ENCODE data around the gene GGA1. TPM values are rescaled to one million over a fixed set of nuclear protein-coding genes. Genes with fewer than 3 reads are reported as not detected.

Gene GGA1
- polyA plus RNA-seq, 1 experiment = 26.1 TPM

GRCh38 chr22:37617431-37617830 lies 8.8 kb downstream of the GGA1 start:
- ChIA-PET CTCF (interaction anchor here (0.6 to 3.2 kb wide), 3 partner anchors 8 to 499 kb away, joined by 3 to 20 read pairs (median 4); partner anchors contain the start of gene GGA1), POLR2A (interaction anchor here (0.9 kb wide), 1 partner anchor 41 kb away, joined by 5 read pairs; the partner anchor contains the start of gene PDXP)
- no peak for DNase-seq (ENCODE audit: low read depth, low spot score)

GRCh38 chr22:37618072-37618656 lies 9.5 kb downstream of the GGA1 start:
- Histone ChIP-seq H3K9me3 (ENCODE audit: control insufficient read depth, insufficient read depth, low read length) (no peaks in the 10 kb centered on the region; the same call in 1 of the 2 replicates), H3K27ac (ENCODE audit: low read depth, low read length) (no peak overlapping the region), H3K27me3 (ENCODE audit: control insufficient read depth, insufficient read depth, low read length) (no peaks in the 10 kb centered on the region), H3K4me3 (ENCODE audit: low read depth, low read length) (no peak overlapping the region)
- no peak for TF ChIP-seq CTCF (IDR thresholded peaks at IDR 0.05; ENCODE audit: low read depth, low read length)
- CTCF ChIA-PET = interaction anchor here (0.7 to 3.2 kb wide), 3 partner anchors 7 to 25 kb away, joined by 3 to 20 read pairs (median 4); partner anchors contain the start of gene GGA1
- POLR2A ChIA-PET = interaction anchor here (0.7 to 0.9 kb wide), 2 partner anchors 15 to 40 kb away, joined by 3 to 5 read pairs; partner anchors contain the start of gene PDXP
- DNase-seq (ENCODE audit: low read depth, low spot score) = no peak

More at GRCh38 chr22:37617431-37617830, 8.8 kb downstream of the GGA1 start:
- Histone ChIP-seq H3K27ac (ENCODE audit: low read depth, low read length) (no peak overlapping the region), H3K4me3 (ENCODE audit: low read depth, low read length) (no peak overlapping the region), H3K27me3 (ENCODE audit: control insufficient read depth, insufficient read depth, low read length) (no peaks in the 10 kb centered on the region), H3K9me3 (ENCODE audit: control insufficient read depth, insufficient read depth, low read length) (no peaks in the 10 kb centered on the region)
- no peak for TF ChIP-seq CTCF (IDR thresholded peaks at IDR 0.05; ENCODE audit: low read depth, low read length)

- Histone ChIP-seq H3K27ac (ENCODE audit: low read depth, low read length) (no peak overlapping the region), H3K9me3 (ENCODE audit: control insufficient read depth, insufficient read depth, low read length) (no peaks in the 10 kb centered on the region; the same call in 1 of the 2 replicates), H3K27me3 (ENCODE audit: control insufficient read depth, insufficient read depth, low read length) (no peaks in the 10 kb centered on the region), H3K4me3 (ENCODE audit: low read depth, low read length) (no peak overlapping the region)
- DNase-seq (ENCODE audit: low read depth, low spot score) = no peak
- no peak for TF ChIP-seq CTCF (IDR thresholded peaks at IDR 0.05; ENCODE audit: low read depth, low read length)
- ChIA-PET POLR2A (interaction anchor here (0.6 to 0.7 kb wide), 3 partner anchors 8 to 244 kb away, joined by 3 to 5 read pairs (median 3); no protein-coding TSS in a partner anchor), CTCF (interaction anchor here (3.2 kb wide), 1 partner anchor 11 kb away, joined by 20 read pairs; the partner anchor contains the start of gene GGA1)
These were observed 10.0 kb downstream of the GGA1 start for GRCh38 chr22:37618674-37619073.

GRCh38 chr22:37619991-37620390 lies 11.4 kb downstream of the GGA1 start:
- POLR2A ChIA-PET = interaction anchor here (0.6 to 0.9 kb wide), 2 partner anchors 14 to 29 kb away, joined by 3 to 4 read pairs; no protein-coding TSS in a partner anchor
- Histone ChIP-seq H3K4me3 (ENCODE audit: low read depth, low read length) (no peak overlapping the region), H3K9me3 (ENCODE audit: control insufficient read depth, insufficient read depth, low read length) (no peaks in the 10 kb centered on the region; the same call in 1 of the 2 replicates), H3K27ac (ENCODE audit: low read depth, low read length) (no peak overlapping the region), H3K27me3 (ENCODE audit: control insufficient read depth, insufficient read depth, low read length) (no peaks in the 10 kb centered on the region)
- CTCF ChIA-PET = interaction anchor here (0.7 to 1.0 kb wide), 4 partner anchors 13 to 173 kb away, joined by 3 to 4 read pairs (median 4); no protein-coding TSS in a partner anchor
- DNase-seq (ENCODE audit: low read depth, low spot score) = no peak
- no peak for TF ChIP-seq CTCF (IDR thresholded peaks at IDR 0.05; ENCODE audit: low read depth, low read length)

- no peaks in the 10 kb centered on the region; the same call in 1 of the 2 replicates for H3K9me3 ChIP-seq (ENCODE audit: control insufficient read depth, insufficient read depth, low read length)
- no peak for DNase-seq (ENCODE audit: low read depth, low spot score)
- no peak for TF ChIP-seq CTCF (IDR thresholded peaks at IDR 0.05; ENCODE audit: low read depth, low read length)
- ChIA-PET CTCF (interaction anchor here (0.8 kb wide), 2 partner anchors 15 to 22 kb away, joined by 3 read pairs; no protein-coding TSS in a partner anchor), POLR2A (interaction anchor here (0.7 kb wide), 1 partner anchor 10 kb away, joined by 3 read pairs; no protein-coding TSS in a partner anchor)
- H3K27ac ChIP-seq (ENCODE audit: low read depth, low read length) = no peak overlapping the region
- H3K27me3 ChIP-seq (ENCODE audit: control insufficient read depth, insufficient read depth, low read length) = no peaks in the 10 kb centered on the region
- H3K4me3 ChIP-seq (ENCODE audit: low read depth, low read length) = no peak overlapping the region
These were observed 12.8 kb downstream of the GGA1 start for GRCh38 chr22:37621352-37621860.
